22Rv1 (cell line): ENCODE data around the gene TSC22D4.

Experiments
- H3K27ac ChIP-seq: fragments of 450-650 bp; 2 replicates; pipeline ENCODE4 v1.5.1; 2017
- ZFX ChIP-seq: fragments of 450-650 bp; IDR thresholded peaks from 2 replicates; pipeline ENCODE4 v1.6.1; 2017; ENCODE audit warnings: antibody characterized with exemption, borderline replicate concordance
- TF ChIP-seq, protein P1 (sequence below): fragments of 450-650 bp; IDR thresholded peaks from 2 replicates; pipeline ENCODE4 v1.5.1; 2017; ENCODE audit warnings: mild to moderate bottlenecking

TSC22D4 gene

DNA sequence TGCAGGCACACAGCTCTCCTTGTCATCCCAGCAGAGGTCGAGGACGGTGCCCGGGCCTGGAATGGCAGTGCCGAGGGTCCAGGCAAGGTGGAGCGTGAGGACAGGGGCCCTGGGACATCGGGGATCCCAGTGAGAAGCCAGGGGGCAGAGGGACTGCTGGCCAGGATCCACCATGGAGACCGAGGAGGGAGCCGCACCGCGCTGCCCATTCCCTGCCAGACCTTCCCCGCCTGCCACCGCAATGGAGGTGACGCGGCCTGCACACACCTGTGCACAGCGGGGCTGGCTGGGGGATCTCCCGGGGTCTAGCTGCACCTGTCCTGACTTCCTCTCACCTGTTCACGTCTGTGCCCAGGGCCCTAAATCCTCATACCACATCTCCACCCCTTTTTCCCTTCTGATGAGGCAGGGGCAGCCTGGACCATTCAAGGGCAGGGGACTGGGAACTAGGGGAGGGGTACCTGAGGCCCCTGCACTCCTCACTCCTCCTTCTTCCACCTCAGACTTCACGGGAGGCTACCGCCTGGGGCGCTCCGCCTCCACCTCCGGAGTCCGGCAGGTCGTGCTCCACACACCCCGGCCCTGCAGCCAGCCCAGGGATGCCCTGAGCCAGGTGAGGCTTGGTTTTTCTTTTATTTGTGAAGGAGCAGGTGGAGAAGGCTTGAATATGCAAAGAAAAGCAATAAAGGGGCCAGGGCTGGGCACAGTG lies 11.6 kb upstream of the TSC22D4 start:
- TF ChIP-seq, protein P1, sequence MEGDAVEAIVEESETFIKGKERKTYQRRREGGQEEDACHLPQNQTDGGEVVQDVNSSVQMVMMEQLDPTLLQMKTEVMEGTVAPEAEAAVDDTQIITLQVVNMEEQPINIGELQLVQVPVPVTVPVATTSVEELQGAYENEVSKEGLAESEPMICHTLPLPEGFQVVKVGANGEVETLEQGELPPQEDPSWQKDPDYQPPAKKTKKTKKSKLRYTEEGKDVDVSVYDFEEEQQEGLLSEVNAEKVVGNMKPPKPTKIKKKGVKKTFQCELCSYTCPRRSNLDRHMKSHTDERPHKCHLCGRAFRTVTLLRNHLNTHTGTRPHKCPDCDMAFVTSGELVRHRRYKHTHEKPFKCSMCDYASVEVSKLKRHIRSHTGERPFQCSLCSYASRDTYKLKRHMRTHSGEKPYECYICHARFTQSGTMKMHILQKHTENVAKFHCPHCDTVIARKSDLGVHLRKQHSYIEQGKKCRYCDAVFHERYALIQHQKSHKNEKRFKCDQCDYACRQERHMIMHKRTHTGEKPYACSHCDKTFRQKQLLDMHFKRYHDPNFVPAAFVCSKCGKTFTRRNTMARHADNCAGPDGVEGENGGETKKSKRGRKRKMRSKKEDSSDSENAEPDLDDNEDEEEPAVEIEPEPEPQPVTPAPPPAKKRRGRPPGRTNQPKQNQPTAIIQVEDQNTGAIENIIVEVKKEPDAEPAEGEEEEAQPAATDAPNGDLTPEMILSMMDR, result no peak
- no peak for TF ChIP-seq ZFX

DNA sequence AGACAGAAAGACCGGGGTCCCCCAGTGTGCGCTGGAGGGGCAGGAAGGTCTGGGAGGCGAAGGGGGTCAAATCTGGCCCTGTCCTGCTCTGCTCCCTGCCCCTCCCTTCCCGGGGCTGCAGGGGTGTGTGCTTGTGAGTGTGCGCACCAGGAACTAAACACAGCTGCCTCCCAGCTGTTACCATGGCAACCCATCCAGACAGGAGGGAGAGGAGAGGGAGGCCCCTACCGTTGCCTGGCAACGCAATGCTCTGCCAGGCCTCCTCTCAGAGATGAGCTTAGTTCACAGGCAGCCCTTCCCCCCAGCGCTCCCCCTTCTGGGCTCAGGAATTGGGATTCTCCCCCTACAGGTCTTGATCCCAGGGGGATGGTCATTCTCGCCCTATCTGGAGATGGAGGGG lies 10.8 kb upstream of the TSC22D4 start:
- H3K27ac ChIP-seq, result no peak overlapping the region
- TF ChIP-seq, protein P1, result no peak
- TF ChIP-seq ZFX, result no peak

More for the DNA sequence above, 11.6 kb upstream of the TSC22D4 start:
- no peak overlapping the region for H3K27ac ChIP-seq

DNA sequence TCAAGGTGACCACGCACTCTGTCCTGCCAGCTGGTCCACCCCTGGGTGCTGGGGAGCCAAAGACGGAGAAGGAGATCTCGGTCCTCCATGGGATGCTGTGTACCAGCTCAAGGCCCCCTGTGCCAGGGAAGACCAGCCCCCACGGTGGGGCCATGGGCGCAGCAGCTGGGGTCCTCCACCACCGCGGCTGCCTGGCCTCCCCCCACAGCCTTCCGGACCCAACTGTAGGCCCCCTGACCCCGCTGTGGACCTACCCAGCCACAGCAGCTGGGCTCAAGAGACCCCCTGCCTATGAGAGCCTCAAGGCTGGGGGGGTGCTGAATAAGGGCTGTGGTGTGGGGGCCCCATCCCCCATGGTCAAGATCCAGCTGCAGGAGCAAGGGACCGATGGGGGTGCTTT lies 10.1 kb upstream of the TSC22D4 start:
- H3K27ac ChIP-seq, result no peak overlapping the region
- TF ChIP-seq, protein P1, result no peak

DNA sequence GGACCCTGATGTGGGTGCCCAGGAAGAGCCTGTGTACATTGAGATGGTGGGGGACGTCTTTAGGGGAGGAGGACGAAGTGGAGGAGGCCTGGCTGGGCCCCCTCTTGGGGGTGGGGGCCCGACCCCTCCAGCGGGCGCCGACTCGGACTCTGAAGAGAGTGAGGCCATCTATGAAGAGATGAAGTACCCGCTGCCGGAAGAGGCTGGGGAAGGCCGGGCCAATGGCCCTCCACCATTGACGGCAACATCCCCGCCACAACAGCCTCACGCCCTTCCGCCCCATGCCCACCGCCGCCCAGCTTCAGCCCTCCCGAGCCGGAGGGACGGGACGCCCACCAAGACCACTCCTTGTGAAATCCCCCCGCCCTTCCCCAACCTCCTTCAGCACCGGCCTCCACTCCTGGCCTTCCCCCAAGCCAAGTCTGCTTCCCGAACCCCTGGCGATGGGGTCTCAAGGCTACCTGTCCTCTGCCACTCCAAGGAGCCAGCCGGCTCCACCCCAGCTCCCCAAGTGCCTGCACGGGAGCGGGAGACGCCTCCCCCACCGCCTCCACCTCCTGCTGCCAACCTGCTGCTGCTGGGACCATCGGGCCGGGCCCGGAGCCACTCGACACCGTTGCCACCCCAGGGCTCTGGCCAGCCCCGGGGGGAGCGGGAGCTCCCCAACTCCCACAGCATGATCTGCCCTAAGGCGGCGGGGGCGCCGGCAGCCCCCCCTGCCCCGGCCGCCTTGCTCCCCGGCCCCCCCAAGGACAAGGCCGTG lies 9.5 kb upstream of the TSC22D4 start:
- H3K27ac ChIP-seq, result no peak overlapping the region
- TF ChIP-seq ZFX, result no peak
- TF ChIP-seq, protein P1, result no peak

DNA sequence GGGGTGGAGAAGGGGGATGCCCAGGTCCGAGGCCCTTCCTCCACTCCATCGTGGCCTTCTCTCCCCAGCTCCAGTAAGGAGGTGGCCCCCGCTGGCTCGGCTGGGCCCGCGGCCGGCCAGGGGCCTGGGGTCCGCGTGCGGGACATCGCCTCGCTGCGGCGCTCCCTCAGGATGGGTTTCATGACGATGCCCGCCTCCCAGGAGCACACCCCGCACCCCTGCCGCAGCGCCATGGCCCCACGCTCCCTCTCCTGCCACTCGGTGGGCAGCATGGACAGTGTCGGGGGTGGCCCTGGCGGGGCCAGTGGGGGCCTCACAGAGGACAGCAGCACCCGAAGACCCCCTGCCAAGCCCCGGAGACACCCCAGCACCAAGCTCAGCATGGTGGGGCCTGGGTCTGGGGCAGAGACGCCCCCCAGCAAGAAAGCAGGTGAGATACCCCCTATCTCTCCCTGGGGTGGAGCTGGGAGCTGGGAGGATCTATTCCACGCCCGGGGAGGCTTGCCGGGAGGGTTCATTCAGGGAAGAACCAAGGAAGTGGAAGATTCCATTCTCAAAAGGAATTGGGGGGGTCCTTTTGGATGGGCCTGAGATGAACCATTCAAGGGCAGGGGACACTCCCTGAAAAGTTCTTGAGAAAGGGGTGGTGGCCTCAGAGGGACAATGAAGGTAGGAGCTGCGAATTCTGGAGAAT lies 7.9 kb upstream of the TSC22D4 start:
- no peak overlapping the region for H3K27ac ChIP-seq
- TF ChIP-seq, protein P1, result no peak
- no peak for TF ChIP-seq ZFX

DNA sequence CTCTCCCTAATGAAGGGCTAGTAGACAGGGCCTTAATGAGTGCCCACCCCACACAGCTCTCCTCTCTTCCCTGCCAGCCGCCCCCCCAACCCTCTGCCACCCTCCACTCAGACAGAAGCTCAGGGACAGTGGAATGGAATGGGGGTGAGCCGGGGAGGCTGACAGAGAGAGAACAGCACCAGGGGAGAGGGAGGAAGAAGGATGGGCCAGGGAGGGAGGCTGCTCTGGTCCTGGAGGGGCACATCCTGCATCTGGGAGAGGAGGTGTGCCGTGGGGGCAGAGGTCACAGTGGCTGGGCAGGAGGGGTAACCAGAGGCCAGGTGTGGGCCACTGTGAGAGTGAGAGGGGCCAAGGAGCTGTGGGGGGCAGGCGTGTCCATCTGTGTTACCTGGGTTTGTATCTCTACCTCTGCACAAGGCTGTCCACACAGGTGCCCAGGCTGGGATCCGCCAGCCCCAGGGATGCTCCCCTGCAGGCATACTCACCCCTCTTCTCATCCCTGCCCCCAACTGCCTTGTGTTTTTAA lies 7.2 kb upstream of the TSC22D4 start:
- TF ChIP-seq, protein P1, result no peak
- no peak for TF ChIP-seq ZFX
- no peak overlapping the region for H3K27ac ChIP-seq
